Measurements from ENCODE around the gene NXF2.
"Not testable (repeated sequence)": the region's sequence is repeated elsewhere in the genome, so short reads cannot be mapped to it uniquely, and the experiment has no call there.

The NXF2 gene, protein sequence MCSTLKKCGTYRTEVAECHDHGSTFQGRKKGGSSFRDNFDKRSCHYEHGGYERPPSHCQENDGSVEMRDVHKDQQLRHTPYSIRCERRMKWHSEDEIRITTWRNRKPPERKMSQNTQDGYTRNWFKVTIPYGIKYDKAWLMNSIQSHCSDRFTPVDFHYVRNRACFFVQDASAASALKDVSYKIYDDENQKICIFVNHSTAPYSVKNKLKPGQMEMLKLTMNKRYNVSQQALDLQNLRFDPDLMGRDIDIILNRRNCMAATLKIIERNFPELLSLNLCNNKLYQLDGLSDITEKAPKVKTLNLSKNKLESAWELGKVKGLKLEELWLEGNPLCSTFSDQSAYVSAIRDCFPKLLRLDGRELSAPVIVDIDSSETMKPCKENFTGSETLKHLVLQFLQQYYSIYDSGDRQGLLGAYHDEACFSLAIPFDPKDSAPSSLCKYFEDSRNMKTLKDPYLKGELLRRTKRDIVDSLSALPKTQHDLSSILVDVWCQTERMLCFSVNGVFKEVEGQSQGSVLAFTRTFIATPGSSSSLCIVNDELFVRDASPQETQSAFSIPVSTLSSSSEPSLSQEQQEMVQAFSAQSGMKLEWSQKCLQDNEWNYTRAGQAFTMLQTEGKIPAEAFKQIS

DNA sequence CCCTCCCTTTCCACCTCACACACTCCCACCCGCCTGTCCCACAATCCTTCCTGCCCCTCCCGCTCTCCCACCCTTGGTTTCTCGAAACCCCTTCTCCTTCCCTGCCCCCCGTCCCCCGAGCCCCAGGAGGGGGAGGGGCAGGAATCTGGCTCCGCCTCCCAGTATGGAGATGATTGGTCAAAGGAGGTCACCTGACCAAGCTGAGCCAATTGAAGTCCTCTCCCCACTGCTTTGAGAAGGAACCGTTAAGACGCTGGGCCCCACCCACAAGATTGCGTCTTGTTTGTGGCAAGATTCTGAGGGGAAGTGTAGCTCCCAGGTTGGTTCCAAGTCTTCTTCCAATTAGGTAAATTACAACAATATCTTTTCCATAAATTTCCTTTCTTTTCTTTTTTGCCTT, at the start of gene NXF2:
TSS of gene NXF2 (plus strand) at position 275 of the 400 bp plus-strand sequence. CDS start 59,912 bp downstream, outside the sequence.
- not testable (repeated sequence) for DNase-seq

DNA sequence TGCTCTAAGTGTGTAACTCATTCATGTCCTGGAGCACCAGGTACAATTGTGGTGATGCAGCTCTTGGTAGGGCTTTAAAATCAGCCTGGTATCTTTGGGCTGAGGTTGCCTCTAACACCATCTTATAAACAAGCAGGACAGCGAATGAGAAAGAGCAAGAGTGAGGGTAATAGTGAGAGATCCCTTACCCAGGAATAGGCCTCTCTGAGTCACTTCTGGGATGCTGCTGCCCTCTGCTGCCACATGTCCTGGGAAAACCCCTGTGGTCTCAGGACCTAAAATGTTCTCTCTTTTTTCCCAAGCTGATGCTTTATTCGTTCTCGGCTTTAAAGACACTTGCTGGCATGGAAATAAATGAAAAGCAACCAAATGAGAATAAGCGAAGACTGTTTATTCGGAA, 39.0 kb upstream of the NXF2 start:
- not testable (repeated sequence) for DNase-seq

DNA sequence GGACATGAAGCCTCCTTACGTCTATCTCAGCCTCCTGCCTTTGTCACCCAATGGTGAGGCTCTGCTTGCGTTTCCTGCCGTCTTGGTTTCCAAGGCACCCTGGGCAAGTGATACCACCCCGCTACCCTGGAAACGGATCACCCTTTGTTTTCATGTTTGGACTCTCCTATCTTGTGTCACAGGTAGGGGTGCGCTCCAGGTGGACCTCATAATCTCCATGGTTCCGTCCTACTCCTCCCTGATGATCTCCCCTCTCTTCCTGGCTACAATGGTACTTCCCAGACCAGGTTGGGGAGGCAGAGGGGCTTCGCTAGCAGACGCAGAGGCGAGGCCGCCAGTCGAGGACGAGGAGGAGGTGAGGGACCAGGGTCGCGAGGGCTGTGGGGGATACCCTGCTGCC, 32.0 kb upstream of the NXF2 start, which contains the start of gene TCP11X1:
TSS of gene TCP11X1 (plus strand) at position 316 of the 400 bp plus-strand sequence.
- not testable (repeated sequence) for DNase-seq

DNA sequence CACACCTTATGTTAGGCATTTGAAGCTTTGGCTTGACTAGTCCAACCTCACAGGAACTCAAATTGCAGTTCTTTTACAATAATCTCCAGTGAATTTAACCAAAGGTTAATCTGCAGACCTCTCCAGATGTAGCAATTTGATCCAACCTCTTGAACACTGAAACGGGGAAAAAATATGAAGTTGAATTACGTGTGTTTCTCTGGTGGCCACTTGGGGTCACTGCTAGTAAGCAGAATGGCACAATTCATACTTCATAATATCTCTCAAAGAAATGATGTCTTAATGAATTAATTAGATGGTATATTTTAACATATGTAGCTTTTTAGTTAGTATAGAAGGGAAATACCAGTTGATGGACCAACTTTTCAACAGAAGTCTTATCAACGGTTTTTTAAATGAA, 30.5 kb upstream of the NXF2 start:
- DNase-seq, result not testable (repeated sequence)

DNA sequence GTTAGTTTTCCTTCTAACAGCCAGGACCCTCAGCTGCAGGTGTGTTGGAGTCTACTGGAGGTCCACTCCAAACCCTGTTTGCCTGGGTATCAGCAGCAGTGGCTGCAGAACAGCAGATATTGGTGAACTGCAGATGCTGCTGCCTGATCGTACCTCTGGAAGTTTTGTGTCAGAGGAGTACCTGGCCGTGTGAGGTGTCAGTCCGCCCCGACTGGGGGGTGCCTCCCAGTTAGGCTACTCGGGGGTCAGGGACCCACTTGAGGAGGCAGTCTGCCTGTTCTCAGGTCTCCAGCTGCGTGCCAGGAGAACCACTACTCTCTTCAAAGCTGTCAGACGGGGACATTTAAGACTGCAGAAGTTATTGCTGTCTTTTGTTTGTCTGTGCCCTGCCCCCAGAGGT, 11.3 kb upstream of the NXF2 start:
- not testable (repeated sequence) for DNase-seq

DNA sequence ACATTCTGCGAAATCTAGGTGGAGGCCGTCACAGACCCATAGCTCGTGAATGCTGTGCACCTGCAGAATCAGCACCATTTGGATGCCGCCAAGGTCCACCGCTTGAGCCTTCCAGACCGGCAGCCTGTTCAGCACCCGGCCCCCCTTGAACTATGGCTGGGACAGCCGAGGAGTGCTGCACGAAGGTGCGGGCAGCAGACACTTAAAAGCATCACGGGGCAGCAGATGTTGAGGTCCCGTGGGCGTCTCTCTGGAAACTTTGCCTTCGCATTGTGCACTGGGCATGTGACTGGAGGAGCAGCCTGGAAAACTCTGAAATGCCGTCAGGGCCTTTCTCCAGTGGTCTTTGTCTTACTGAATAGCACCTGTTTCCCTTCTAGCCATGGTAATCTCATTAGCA, 6.7 kb upstream of the NXF2 start:
- DNase-seq, result not testable (repeated sequence)

DNA sequence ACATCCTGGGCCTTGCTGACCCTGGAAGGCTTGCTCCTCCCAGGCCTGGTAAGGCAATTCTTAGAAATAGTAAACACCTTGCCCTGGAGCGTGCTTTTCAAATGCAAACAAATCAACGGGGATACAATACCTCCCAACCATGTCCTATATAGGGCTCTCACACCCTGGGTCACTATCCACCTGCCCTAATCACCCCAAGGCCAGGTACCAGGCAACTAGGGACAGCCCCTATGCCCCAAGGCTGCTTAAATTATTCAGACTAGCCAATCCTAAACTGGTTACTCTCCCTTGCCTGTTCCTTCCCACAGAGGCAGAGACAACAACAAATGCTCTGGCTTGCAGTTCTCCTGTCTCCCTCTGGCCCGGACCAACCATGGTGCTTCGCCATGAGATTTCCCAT, 25.3 kb downstream of the NXF2 start:
- DNase-seq, result not testable (repeated sequence)

DNA sequence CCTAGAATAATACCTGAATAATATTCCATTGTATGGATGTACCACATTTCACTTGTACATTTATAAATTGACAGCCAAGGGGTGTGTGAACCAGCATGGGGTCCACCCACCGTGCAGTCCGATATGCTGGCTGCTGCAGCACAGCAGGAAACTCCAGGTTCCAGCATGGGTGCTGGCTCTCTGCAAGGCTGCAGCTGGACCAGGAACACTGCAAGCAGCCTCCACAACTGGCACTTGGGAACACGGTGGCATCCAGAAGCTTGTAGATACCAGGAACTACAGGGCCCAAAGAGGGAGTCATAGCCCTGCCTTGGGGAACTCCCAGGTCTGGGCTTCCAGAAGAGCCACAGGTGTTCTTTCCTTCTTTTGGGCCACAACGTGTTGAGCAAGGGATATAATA, 91.2 kb downstream of the NXF2 start:
- no peak for DNase-seq

DNA sequence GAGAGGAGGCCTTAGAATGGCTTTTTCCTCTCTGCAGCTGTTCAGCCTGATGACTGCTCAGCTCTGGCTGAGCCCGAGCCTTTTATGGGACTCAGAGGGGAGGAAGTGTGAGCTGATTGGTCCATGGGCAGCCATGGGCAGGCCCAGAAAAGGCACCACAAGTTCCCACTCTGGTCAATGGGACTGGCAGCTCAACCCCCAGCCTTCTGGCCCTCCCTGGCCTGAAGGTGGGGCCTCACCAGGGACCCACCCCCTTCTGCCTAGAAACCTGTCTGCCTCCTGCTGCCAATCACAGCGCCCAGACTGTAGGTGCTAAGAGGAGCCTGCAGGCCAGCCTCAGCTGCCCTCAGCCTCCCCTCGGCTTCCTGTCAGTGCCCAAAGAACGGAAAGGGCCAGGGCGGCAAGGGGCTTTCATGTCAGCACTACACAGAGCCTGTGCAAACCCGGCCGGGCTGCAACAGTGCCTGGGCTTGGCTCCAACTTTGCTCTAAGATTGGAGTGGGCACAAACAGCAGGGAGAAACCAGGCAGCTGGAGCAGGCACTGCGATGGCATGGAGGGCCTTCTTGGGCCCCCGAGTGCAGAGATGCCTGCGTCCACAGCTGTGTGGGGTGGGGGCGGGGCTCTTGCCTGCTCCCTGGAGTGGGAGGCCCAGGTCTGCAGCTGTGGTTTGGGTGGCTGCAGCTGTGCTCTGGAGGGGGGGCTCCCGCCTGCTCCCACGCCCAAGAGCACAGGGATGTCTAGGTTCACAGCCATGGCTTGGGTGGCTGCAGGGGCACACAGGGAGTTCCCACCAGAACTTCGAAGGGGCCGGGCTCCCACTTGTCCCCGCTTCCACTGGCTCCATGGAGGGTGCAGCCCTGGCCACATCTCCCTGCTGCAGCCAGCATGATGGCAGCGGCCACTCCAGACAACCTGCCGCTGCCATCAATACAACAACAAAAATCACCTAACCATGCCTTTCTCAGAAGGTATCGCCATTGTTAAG, 92.6 kb downstream of the NXF2 start:
- DNase-seq, result no peak

DNA sequence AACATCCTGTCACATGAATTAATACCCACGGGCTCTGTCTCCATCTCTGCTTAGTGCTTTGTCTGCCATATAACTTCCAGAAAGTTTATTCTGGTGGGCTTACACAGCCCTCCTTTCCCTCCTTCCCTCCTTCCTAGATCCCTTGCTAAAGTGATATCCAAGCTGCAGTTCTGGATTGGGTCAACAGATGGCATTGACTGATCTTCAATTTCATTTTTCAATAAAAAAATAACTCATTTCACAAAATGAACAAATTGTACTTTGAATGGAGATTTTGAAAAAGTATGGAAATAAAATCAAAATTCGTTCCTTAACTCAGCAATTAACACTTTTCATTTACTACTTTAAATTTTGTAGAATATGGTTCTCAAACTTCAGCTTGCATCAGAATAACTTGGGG, 94.9 kb downstream of the NXF2 start:
- no peak for DNase-seq

DNA sequence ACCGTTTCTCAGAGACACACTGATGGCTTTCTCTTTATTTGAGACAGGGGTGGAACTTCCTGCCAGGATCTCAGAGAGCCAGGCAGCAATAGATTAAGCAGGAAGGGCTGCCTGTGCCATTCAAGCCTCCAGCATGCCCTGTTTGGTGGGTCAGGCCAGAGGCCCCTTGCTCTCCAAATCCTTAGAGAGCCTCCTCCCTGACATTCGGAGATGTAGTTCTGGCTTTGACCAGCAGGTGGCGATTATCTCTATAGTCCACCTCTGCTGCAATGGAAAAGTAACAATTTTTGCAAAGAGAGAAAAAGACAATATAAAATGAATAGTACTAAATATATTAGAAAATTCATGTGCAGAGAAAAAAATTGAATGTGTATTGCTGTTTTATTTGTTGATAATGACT, 98.9 kb downstream of the NXF2 start:
- DNase-seq, result no peak

Data from DMS 273 treated with DMSO at 0.1 percent for 48 hours (cell line).